GM21619 (cell line): ENCODE measurements around the gene GMNC.

Source experiments
- ATAC-seq: cut with Tn5 transposase; IDR thresholded peaks from one replicate; pipeline ENCODE4 v1.9.1; 2021; ENCODE audit not compliant: unreplicated experiment

Gene GMNC

DNA sequence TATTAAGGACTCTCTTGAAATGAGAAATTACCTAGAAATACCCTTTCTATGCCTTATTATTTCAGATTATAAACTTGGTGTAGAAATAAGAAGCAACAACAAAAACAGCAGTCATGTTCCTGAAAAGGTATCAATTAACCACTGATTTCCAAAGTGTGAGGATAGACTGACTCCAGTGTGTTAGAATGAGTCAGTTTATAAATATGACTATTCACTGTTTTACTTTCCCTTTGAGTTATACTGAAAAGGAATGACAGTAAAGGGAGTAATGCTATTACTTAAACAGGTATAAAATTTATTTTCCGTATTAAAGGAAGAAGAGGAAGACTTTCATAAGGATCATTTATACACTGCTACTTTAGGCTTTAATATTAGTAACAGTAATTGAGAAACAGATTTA lies 12.9 kb downstream of the GMNC start:
- no peak for ATAC-seq

GRCh38 chr3:190848870-190849269 lies 13.6 kb downstream of the GMNC start:
- no peak for ATAC-seq

DNA sequence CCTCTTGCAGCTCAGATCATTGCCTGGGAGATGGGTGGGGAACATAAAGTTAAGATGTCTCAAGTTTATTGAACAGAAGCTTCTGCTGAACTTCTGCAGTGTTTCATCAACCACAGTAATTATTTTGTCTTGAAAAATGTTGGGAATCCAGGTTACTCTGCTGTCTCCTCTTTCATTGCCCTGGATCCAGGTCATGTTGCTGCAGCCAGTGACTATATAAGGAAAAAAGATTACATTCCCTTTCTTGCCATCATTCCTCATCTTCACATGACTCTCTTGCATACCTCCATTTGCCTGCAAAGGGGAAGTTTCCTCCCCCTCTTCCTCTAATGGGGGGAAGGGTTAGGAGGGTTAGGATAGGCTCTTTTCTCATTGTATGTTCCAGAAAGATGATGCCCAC lies 15.1 kb downstream of the GMNC start:
- ATAC-seq = no peak

DNA sequence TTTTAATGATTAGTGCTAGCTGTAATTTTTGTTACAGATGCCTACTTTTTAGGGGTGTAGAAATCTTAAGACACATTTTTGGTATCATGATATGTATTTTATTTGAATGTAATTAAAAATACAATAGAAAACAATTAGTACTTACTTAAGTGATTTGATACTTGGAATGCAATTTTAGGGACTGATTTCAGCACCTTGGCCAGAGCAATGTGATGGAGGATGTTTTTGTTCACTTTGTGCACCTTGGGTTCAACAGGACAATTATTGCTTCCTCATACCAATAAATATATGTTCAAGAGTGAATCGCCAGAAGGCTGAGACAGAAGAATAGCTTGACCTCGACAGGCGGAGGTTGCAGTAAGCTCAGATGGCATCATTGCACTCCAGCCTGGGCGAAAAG lies 22.3 kb downstream of the GMNC start:
- ATAC-seq = no peak

- no peak for ATAC-seq
Measured at GRCh38 chr3:190831225-190831624, 31.3 kb downstream of the GMNC start.

DNA sequence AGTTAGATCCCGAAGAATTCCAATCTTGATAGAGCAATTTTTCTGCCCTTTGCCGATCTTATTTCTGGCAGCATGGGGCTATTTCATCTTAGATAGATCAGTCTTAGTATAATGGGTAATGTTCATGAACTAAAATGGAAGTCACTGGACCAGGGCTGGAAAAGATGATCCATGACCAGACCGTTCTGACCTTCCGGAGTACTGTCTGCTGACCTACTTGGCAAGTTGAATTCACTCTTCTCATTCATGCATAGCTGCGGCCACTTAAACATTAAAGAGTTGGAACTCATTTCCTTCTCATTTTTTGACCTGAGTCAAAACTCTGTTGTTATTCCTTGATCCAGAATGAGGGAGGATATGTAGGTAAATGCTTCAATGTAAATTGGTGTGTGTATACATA lies 32.5 kb downstream of the GMNC start:
- no peak for ATAC-seq

DNA sequence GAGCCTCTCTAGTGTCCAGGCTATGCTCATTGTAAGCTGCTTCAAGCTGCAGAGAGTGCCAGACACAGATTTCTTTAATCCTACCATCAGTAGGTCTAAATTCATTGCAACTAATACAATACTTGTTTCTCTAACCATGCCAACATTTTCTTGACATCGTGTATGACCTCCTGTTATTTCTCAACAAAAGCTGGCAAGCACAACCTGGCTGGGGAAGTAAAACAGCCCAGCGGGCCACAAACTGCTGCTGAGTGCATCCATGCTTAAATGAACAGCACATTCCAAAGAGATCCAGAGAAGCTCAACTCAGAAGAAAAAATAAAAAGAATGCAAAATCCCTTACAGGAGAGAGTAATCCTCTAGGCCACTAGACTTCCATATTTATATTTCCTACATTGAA lies 36.5 kb downstream of the GMNC start:
- no peak for ATAC-seq

GRCh38 chr3:190825386-190826016 lies 37.0 kb downstream of the GMNC start:
- ATAC-seq = no peak

DNA sequence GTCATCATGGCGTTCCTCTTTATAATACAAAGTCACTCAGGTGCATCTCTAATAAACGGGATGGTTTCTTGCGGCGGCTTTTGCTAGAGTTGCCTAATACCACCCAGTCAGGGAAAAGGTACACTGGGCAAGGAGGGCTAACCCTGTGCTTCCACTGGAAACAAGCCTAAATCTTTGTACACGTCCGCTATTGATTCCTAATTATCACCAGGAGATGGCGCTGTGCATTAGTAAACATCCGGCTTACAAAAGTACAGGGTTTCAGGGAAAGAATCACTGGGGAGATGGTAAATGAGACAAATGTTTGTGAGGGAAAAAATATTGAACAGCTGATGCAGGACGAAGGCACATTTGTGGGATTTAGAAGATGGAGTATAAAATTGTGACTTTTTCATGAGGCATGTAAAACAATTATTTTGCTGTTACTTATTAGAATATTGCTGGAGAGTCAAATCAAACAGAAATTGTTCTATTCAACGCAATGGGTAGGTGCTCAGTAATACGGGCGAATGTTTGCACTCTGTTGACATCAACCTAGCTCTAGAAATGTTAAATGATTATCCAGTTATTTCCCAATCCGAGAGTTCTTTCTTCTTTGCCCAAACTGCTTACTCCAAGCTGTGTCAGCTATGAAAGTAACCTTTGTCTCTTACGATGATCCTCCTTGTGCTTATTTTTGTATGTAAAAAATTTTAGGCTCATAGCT lies 50.6 kb downstream of the GMNC start:
- peak; percentile 86 for ATAC-seq

DNA sequence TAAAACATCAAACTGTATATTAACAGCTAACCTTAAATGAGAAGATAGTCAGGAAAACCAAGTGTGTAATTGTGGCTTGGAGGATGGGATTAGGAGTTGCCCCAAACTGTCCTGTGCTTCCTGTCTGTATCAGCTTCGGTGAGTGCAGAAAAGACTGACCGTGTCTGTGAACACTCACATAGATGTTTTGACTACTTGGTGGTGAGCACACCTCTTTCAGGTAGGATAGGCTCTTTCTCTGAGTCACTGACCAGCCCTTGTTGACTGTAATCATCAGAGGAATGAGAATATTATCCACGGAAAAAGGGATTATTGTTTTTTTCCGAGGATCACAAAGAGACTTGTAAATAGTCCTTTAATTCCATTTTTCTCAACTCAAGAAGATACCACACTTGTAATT lies 51.5 kb downstream of the GMNC start:
- no peak for ATAC-seq

DNA sequence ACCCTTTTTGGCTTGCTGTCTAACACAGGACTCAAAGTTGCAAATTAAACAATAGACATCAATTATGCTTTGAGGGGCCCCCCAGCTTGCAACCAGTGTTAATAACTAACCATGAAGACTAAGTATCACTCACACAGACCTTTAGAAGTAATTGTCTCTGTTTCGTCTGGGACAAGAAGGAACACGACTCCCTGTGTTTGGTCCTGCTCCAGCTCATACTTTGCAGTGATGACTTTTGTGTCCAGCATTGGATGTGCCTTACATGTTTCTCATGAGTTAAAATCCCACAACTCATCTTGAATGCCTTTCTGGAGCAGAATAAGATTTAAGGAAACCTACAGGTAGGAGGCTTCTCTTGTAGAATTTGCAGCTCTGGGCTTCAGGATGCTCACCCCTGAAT lies 53.1 kb downstream of the GMNC start:
- ATAC-seq = no peak

DNA sequence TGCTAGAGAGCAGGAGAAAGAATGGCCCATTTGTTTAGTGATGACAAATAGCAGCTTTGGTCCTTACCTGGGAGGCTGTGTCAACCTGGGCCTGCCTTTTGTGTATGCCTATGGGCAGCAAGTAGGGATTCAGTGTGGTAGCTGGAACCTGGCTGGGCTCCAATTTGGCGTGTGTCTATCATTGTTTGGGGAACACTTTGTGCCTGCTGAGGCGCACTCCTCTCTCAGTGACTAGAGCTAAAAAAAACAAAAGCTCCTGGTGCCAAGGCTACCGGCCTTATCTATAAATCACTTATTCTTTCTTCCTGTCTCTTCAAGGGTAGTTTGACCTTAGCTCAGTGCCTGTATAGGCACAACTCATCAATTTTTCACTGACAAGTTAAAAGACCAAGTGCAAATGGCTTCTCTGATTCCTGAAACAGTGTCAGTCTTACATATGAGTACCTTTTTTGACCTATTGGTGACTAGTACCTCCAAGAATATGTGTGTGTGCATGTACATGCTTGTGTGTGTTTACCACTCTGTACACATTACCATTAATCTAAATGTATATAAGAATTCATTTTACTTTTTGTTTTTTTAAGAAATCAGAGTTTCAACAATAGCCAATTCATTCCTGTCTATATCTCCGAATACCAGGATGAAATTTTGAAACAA lies 54.6 kb downstream of the GMNC start:
- no peak for ATAC-seq
